ENCODE data around the gene MRPS27. TPM values are rescaled to one million over a fixed set of nuclear protein-coding genes. Genes with fewer than 3 reads are reported as not detected.
"Not testable (repeated sequence)": the region's sequence is repeated elsewhere in the genome, so short reads cannot be mapped to it uniquely, and the experiment has no call there.

Gene MRPS27
- total RNA-seq, 1 experiment from 2014 or later = 82.0 TPM

DNA sequence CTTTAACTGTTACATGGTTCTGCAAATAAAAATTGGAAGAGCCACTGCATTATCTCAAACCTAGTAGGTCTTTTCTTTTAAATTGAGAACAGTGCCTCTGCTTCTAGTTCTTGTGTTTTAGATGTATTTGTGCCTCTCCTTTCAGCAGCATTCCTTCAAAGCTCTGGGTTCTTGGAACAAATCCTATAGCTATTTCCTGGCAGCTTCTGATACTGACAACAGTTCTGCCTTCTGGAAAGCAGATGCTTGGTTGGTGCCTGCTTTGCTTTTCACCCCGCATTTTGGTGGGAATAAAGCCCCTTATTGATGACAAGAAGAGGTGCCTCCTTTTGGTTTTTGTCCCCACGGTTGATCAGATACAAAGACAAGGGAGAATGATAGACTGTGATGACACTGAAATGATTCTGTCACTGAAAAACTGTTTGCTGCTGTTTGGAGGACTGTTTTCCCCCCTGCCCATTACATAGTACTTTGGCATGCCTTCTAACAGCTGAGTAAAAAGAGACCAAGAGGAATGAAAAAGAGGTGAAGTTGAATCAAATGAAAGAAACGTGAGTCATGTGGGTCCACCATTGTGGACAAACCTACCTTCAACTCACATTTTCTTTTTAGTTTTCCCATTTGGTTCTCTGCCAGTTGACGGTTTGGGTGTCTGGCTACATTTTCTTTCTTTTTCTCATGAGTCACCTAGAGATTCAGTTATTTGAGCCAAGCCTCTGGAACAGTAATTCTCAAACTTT lies 5.7 kb upstream of the MRPS27 start:
- DNase-seq (ENCODE audit: low read depth) = peak; percentile 95

DNA sequence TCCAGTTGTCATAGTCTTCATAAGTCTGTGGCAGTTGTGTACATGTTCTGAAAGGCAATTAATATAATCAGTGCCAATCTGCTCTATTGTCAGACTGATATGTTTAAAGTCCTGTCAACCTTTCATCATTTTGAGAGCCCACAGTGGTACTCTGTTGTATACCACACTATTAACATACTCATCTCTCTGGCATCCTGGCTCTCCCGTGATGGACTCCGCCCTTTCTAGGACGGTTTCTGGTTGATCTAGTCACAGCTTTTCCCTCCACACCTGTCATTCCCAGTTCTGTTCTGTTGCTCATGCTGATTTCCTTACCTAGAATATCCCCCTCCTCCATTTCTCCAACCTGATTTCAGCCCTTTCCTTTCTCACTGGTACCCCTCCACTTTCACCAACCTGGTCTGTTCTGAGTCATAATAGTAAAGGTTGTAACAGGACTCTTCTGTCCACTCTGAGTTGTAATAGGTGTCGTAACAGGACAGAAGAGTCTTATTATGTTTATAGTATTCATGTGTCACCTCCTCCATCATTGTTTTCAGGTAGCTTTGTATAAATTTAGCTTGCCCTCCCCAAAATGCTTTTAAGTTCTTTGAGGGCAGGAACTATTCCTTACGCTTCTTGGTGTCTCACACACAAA lies 4.3 kb upstream of the MRPS27 start:
- DNase-seq (ENCODE audit: low read depth) = peak; percentile 80

DNA sequence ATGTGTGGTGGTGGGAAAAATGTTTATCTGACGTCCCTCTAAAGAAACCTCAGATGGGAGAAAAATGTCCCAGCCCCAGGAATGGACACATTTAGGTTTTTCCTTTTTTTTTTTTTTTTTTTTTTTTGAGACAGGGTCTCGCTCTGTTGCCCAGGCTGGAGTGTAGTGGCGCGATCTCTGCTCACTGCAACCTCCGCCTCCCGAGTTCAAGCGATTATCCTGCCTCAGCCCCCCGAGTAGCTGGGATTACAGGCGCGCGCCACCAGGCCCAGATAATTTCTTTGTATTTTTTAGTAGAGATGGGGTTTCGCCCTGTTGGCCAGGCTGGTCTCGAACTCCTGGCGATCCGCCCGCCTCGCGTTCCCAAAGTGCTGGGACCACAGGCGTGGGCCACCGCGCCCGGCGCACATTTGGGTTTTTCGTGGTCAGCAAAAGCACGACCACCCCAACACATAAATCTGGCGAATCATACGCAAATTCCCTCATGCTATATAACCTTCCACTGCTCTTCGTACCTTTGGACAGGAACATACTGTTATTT lies 535 bp downstream of the MRPS27 start:
- not testable (repeated sequence) for DNase-seq (ENCODE audit: low read depth)

DNA sequence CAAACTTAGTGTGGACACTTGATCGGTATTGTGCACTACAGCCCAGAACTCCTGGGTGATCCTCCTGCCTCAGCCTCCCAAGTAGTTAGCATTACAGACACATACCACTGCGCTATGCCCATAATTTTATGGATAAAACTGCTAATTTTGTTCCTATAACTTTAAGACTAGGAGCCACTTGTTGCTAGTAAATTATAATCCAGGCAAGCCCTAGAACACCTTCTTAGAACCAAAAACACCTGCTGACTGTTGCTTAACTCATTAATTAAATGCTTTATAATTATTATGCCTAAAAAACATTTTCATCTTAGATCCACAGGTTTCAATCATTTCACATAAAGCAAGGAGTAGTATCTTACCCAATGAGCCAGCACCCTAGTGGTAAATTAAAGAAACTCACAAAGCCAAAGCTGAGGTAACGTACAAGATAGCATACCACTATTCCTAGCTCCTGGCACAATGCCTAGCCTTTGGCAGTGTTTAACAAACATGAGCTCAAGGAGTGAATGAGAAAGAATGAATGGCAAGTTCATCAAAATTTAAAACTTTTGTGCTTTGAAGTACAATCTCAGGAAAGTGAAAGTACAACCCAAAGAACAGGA lies 5.4 kb downstream of the MRPS27 start:
- DNase-seq (ENCODE audit: low read depth) = peak; percentile 78

DNA sequence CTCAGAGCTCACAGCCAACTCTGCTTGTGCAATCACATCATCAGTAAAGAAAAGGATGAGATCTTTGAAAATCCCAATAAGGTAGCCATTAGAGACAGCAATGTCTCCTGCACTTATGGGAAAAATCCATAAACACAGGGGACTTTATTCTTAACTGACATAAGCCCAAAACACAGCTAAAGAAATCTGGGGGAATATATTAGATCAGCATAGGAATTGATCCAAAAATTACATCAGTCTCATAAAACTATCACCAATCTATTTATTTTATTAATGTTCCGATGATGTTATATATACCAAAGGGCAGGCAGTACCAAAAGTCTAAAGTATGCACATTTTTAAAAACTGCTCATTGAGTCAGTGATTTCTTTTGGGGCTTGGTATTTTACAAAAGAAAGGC lies 6.9 kb downstream of the MRPS27 start:
- DNase-seq (ENCODE audit: low read depth) = no peak

DNA sequence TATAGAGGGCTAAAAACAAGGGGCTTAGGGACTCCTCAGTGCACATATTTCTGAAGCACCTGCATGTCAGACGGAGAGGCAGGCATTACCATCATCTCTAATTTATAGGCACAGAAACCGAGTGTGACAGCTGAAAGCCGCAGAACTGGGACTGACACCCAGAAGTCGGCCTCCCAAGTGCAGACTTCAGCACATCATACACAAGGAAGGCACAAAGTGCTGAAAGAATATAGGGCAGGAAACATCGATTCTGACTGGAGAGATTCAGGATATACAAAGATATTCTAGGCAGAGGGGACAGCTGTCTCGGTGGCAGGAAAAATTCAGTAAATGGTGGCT lies 11.2 kb downstream of the MRPS27 start:
- no peak for DNase-seq (ENCODE audit: low read depth)

DNA sequence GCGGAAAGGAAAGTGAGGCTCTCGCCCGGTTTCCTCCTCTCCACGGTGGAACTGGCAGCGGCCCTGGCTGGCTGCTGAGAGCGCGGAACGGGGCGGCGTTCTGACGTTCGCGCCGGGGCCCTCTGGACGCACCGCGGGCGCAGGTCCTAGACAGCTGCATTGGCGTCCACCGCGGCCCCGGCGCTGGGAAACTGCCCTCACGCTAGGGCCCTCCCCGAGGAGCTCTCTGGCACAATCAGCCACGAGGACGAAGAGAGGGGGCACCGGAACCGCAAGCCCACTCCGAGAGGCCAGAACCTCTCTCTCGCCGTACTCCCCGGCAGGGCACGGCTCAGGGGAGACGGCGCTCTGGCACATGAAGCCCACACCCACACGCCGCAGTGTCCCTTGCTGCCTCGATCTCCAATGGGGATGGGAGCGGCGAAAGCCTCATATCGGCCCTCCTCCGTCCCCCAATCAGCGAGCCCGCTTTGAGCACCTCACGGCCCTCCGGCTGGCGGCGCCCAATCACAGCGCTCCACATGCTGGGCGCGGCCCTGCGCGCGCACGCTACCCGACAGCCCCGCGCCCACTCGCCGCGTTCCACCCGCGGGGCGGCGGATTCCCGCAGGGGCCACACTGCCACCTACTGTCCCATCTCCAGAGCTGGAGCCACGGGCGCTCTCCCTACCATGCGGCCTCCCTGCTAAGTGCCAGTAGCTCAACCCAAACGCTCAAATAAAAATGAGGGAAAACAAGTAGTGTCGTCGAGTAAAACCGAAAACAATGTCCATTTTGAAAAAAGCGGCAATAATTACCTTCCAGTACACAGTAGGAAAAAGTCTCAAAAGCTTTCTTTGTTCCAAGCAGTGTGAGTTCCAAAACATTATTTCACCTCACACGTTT lies 11.8 kb downstream of the MRPS27 start:
- DNase-seq (ENCODE audit: low read depth) = peak; percentile 97

DNA sequence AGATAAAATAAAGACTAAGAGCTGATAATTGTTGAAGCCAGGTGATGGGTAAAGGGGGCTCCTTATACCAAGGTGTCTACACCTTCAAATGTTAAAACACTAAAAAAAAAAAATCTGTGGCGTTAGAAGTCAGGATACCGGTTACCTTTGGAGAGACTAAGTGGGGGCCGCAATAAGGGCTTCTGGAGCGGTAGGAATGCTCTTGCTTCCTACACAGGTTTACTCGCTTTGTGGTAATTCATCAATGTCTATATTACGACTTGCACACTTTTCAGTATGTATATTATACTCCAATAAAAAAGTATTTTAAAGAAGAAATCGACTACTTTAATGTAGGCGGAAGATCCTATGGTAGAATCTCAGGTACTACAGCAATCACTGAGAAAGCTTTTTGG lies 12.5 kb downstream of the MRPS27 start:
- DNase-seq (ENCODE audit: low read depth) = no peak

DNA sequence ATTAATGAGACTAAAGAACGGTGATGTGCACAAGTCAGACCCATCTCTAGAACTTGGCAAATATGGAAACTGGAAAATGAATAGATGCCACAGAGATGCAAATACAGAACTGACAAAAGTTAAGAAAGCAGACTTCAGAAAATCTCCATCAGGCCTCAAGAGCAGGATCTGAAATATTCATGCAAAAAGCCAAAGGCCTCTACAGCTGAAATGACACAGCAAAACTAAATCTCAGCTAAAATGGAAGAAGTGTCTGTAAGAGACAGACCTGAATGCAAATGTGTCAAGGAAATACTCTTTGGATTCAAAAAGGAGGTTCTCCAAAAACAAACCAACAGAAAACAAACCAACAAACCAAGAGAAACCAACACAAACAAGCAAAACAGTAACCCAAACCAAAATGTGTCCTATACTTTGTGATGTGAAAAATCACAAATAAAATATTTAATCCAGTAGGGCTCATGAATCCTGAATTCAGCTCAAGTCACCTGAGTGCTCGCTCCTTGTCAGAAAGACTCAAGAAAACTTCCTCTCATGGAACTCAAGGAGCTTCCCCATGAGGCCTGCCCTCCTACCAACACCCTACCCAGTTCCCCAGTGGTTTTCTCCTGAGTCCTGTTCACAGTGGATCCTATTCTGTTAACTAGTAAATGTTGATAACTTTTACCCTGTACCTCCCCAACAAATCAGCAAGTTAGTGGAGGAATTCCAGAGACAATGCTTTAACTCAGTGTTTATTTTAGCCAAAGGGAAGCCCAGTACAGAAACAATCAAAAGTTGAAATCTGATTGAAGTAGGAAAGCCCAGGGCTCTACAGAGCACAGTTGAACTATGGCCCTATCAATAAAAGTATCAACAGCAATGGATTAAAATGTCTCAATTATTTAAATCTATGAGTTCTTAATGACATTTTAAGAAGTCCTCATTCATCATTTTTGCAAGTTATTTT lies 14.6 kb downstream of the MRPS27 start:
- DNase-seq (ENCODE audit: low read depth) = no peak

DNA sequence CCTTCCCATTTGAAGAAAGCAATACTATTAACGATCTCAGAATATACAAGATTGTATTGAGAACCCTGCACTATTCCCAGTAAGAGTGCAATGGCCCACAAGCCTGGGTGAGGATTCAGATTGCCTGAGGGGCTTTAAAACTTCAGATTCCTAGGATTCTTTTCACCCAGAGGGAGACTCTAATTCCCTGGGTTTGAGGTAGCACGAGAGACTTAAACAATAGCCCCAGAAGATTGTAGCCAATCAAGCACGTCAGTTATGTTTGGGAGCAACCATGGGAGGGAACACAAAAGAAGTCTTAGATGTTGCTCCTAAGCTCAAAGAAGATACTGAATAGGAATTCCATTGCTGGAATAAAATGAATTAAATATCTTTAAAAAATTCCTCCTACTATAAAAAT lies 17.9 kb downstream of the MRPS27 start:
- DNase-seq (ENCODE audit: low read depth) = peak; percentile 72

DNA sequence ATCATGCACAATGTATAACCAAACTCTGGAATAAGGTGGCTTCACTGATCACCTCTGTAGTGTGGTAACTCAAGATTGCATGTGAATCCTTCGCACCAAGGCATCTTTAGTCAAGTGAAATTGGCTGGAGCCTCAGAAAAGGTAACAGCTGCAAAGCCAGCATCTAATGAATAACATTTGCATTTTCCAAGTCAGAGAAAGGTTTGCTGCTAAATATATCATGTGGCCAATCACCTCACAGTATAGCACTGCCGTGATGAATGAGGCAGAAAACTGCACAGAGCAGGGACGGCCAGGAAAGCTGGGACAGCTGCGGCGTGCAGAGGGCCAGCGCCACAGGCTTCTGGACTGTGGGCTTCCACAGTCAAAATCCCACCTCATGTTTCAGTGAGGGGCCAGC lies 18.5 kb downstream of the MRPS27 start:
- no peak for DNase-seq (ENCODE audit: low read depth)

DNA sequence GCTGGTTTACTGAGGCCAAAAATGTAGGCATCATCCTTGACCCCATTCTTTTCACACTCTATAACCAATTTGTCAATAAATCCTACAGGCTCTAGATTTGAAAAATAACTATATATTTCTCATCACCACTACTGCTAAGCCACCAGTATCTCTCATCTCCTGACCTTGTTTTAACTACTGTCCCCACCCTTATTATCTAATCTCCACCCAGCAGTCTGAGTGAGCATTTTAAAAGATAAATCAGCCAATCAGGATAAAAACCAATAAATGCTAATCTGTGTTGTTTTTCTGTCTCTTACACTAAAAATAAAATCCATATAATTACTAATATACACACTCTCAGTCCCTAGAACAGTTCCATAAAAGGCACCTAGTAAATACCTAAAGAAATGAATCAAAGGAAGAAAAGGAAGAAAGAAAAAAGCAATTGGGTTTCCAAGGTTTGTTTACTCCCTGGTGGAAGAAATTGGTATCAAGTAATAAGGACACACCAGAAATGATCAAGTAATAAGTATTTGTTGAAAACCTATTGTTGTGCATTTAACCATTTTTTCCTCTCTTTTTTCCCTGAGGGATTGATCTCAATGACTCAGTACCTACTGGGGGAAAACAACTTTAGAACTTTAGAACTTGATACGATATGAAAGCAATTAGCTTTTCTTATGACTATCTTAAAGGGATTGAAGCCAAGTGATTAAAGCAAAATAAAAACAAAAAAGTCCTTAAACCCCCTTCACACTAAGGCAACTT lies 19.3 kb downstream of the MRPS27 start:
- DNase-seq (ENCODE audit: low read depth) = peak; percentile 29

DNA sequence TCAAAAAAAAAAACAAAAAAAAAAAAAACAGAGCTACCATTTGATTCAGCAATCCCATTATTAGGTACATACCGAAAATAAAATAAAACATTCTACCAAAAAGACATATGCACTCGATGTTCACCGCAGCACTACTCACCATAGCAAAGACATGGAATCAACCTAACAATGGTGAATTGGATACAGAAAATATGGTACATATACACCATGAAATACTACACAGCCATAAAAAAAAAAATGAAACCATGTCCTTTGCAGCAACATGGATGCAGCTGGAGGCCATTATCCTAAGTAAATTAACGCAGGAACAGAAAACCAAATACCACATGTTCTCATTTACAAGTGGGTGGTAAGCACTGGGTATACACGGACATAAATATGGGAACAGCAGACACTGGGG lies 21.3 kb downstream of the MRPS27 start:
- DNase-seq (ENCODE audit: low read depth) = no peak

DNA sequence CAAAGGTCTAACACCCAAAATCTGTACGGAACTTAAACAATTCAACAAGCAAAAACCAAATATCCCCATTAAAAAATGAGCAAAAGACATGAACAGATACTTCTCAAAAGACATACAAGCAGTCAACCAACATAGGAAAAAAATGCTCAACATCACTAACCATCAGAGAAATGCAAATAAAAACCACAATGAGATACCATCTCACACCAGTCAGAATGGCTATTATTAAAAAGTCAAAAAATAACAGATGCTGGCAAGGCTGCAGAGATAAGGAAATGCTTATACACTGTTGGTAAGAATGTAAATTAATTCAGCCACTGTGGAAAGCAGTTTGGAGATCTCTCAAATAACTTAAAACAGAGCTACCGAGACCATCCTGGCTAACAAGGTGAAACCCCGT lies 21.9 kb downstream of the MRPS27 start:
- DNase-seq (ENCODE audit: low read depth) = peak; percentile 41

DNA sequence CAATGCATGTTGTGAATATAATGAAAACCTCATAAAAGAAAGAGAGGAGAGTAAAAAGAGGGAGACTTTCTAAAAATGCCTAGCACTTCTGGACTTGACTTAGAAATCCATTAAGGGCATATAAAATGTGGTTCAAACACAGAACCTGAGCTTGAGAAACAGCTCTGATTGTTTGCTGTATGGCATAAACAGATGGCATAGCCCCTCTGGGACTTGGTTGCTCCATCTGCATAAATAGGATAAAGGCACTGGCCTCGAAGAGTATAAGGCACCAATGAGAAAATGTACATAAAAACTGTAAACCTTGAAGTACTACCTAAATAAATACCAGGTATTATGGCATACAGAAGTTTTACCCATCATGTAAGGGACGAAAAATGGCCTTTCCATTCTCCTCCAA lies 23.8 kb downstream of the MRPS27 start:
- DNase-seq (ENCODE audit: low read depth) = no peak

DNA sequence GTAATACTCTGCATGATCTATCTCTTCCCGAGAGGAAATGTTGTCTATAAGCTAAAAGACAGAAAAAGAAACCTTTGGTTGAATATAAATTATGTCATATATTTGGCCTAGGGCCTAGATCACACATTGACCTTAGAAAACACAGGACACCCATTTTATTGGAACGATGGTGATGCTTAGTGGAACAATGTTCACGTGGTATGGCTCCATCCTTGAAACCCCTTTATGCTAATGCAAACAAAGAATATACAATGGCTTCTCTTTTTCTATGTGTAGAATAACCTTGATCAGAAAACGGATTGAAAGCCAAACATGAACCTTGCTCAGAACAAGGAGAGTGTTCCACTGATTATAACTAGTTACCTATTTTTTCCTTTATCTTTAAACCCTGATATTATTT lies 24.5 kb downstream of the MRPS27 start:
- no peak for DNase-seq (ENCODE audit: low read depth)

DNA sequence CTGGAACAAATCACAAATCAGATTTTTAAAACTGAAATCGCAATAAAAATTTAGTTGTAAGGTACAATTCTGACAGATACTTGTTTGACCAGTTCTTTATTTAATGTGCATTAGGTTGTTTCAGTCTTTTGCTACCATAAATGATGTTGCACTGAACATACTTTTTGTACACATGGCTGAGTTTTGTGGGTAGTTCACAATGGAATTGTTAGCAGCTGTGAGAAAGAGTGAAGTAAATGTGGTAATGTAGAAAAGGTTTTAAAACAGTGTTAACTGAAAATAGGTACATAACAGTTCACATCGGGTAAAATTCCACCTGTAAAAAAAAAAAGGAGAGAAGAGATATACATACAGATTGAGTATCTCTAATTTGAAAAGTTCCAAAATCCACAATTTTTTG lies 25.6 kb downstream of the MRPS27 start:
- DNase-seq (ENCODE audit: low read depth) = no peak

DNA sequence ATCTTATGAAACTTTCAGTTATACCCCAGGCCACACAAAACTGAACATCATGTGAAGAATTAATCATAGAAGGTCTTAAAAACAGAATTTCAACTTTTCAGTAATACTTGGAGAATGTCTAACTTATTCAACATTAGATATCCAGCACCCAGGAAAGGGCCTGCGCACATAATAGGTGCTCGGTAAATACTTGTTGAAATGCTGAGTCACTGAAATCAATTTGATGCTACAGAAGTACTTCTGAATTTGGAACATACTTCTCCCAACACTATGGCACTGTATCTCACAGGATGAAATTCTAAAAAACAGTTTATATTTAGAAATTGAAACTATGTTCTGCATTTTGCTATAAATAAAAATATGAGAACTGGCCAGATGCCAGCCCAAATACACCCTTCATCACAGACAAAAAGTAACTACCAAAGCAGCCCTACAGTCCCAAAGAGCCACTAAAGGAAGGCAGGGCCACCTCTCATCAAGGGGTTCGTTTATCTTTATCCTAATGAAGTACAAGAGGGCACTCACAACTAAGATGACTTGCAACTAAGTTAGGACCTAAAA lies 26.5 kb downstream of the MRPS27 start:
- DNase-seq (ENCODE audit: low read depth) = no peak

DNA sequence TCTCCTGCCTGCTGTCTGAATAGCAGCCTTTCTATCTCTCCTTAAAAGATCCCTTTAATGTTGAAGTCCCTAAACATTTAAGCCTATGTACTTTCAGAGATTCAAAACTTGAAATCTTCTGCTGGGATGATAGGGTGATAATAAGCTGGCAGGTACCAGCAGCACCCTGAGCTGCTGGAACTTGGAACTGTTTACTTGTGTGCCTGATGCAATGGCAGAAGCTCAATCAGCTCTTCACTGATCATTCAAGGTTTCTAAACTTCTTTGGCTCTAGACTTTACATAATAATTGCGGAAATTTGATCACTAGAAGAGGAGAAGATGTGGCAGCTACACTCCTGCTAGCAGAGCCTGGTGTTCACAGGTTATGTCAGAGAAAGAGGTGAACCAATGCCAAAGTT lies 27.6 kb downstream of the MRPS27 start:
- DNase-seq (ENCODE audit: low read depth) = no peak

DNA sequence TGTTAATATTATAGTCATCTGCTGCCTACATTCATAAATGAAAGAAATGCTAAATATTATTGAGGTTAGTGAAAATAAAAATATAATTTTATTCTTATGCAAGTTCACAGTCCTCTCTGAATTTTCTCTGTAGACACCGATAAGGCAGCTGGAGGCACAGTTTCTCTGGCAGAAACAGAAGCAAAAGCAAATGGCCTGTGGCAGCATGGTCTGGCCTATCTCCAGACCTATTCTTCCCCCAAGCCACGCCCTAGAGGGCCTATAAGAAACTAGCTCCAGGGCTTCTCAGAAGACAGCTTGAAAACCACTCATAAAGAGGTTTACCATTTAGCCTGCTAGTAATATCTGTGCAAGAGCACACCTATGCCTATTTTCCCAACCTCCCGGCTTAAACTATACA lies 28.4 kb downstream of the MRPS27 start:
- no peak for DNase-seq (ENCODE audit: low read depth)

Measured in M059J (cell line).